ENCODE results near the gene ITFG2. TPM values are rescaled to one million over a fixed set of nuclear protein-coding genes. Genes with fewer than 3 reads are reported as not detected.

The ITFG2 gene
- total RNA-seq, 1 donor from 2014 or later = 90.6 TPM

- ChIA-PET POLR2A (no interaction called here), CTCF (interaction anchor here (1.8 to 1.9 kb wide), 3 partner anchors 100 to 197 kb away, joined by 5 to 10 read pairs (median 7); no protein-coding TSS in a partner anchor)
- peaks cover 60% of the 10 kb centered on the region for H3K36me3 Mint-ChIP-seq (ENCODE audit: low read depth)
- intact Hi-C loops (cut with micrococcal nuclease) = no loop called here
- no peaks in the 10 kb centered on the region for H3K4me1 Mint-ChIP-seq
- H3K9me3 Mint-ChIP-seq = no peaks in the 10 kb centered on the region
- ATAC-seq (ENCODE audit: low read depth) (no peak), DNase-seq (no peak)
- no peak for TF ChIP-seq CTCF (IDR thresholded peaks at IDR 0.05)
- no peak overlapping the region for H3K4me3 Mint-ChIP-seq
- H3K27me3 Mint-ChIP-seq = no peaks in the 10 kb centered on the region
- no peak overlapping the region for H3K27ac Mint-ChIP-seq
Measured at GRCh38 chr12:2844786-2845185, 32.3 kb downstream of the ITFG2 start.

- no peak for ATAC-seq (ENCODE audit: low read depth)
- no peaks in the 10 kb centered on the region for H3K27me3 Mint-ChIP-seq
- H3K36me3 Mint-ChIP-seq (ENCODE audit: low read depth) = peaks cover 58% of the 10 kb centered on the region
- intact Hi-C loops (cut with micrococcal nuclease) = no loop called here
- CTCF ChIA-PET = interaction anchor here (0.8 to 1.9 kb wide), 4 partner anchors 99 to 197 kb away, joined by 3 to 10 read pairs (median 6); no protein-coding TSS in a partner anchor
- H3K4me1 Mint-ChIP-seq = no peaks in the 10 kb centered on the region
- H3K9me3 Mint-ChIP-seq = no peaks in the 10 kb centered on the region
- H3K4me3 Mint-ChIP-seq = no peak overlapping the region
- POLR2A ChIA-PET = no interaction called here
- TF ChIP-seq CTCF (IDR thresholded peaks at IDR 0.05) = no peak
- DNase-seq = no peak
- H3K27ac Mint-ChIP-seq = no peak overlapping the region
Measured at GRCh38 chr12:2845280-2845679, 32.8 kb downstream of the ITFG2 start.

- no peaks in the 10 kb centered on the region for H3K9me3 Mint-ChIP-seq
- CTCF ChIA-PET = interaction anchor here (1.2 kb wide), 1 partner anchor 92 kb away, joined by 5 read pairs; no protein-coding TSS in a partner anchor
- DNase-seq = no peak
- no peaks in the 10 kb centered on the region for H3K27me3 Mint-ChIP-seq
- intact Hi-C loops (cut with micrococcal nuclease) = loop anchor here (2.0 kb wide), 1 partner anchor 189 kb away; no protein-coding TSS in a partner anchor
- no peak for TF ChIP-seq CTCF (IDR thresholded peaks at IDR 0.05)
- H3K36me3 Mint-ChIP-seq (ENCODE audit: low read depth) = peaks cover 31% of the 10 kb centered on the region
- no peak overlapping the region for H3K27ac Mint-ChIP-seq
- ATAC-seq (ENCODE audit: low read depth) = no peak
- H3K4me3 Mint-ChIP-seq = no peak overlapping the region
- H3K4me1 Mint-ChIP-seq = peaks cover 2% of the 10 kb centered on the region
- POLR2A ChIA-PET = interaction anchor here (0.6 kb wide), 1 partner anchor 17 kb away, joined by 4 read pairs; the partner anchor contains the start of gene NRIP2
Measured at GRCh38 chr12:2851931-2852330, 39.5 kb downstream of the ITFG2 start.

- Mint-ChIP-seq H3K4me1 (peaks cover 2% of the 10 kb centered on the region), H3K27ac (no peak overlapping the region), H3K9me3 (no peaks in the 10 kb centered on the region), H3K27me3 (no peaks in the 10 kb centered on the region), H3K36me3 (ENCODE audit: low read depth) (peaks cover 32% of the 10 kb centered on the region), H3K4me3 (no peak overlapping the region)
- ATAC-seq (ENCODE audit: low read depth) = peak; percentile 45
- no peak for TF ChIP-seq CTCF (IDR thresholded peaks at IDR 0.05)
- peak; percentile 28 for DNase-seq
- intact Hi-C loops (cut with micrococcal nuclease) = loop anchor here (1.0 to 2.0 kb wide), 2 partner anchors 91 to 187 kb away; no protein-coding TSS in a partner anchor
- POLR2A ChIA-PET = interaction anchor here (0.7 kb wide), 1 partner anchor 58 kb away, joined by 3 read pairs; no protein-coding TSS in a partner anchor
- CTCF ChIA-PET = interaction anchor here (0.6 to 1.6 kb wide), 3 partner anchors 8 to 188 kb away, joined by 3 to 8 read pairs (median 4); no protein-coding TSS in a partner anchor
Measured at GRCh38 chr12:2853626-2854025, 41.2 kb downstream of the ITFG2 start.

- POLR2A ChIA-PET = no interaction called here
- Mint-ChIP-seq H3K4me3 (no peak overlapping the region), H3K4me1 (peaks cover 2% of the 10 kb centered on the region), H3K27me3 (no peaks in the 10 kb centered on the region), H3K36me3 (ENCODE audit: low read depth) (peaks cover 26% of the 10 kb centered on the region), H3K9me3 (no peaks in the 10 kb centered on the region), H3K27ac (no peak overlapping the region)
- intact Hi-C loops (cut with micrococcal nuclease) = no loop called here
- TF ChIP-seq CTCF (IDR thresholded peaks at IDR 0.05) = no peak
- DNase-seq (no peak), ATAC-seq (ENCODE audit: low read depth) (no peak)
- CTCF ChIA-PET = interaction anchor here (1.0 to 1.9 kb wide), 5 partner anchors 9 to 187 kb away, joined by 3 to 8 read pairs (median 3); no protein-coding TSS in a partner anchor
Measured at GRCh38 chr12:2854669-2855453, 42.4 kb downstream of the ITFG2 start.

Data from activated B cell treated with CpG ODN at 0.5 μM for 24 hours (primary cell).